Measurements from ENCODE around the gene ABCE1. TPM values are rescaled to one million over a fixed set of nuclear protein-coding genes. Genes with fewer than 3 reads are reported as not detected.
"Not testable (repeated sequence)": the region's sequence is repeated elsewhere in the genome, so short reads cannot be mapped to it uniquely, and the experiment has no call there.

ABCE1 gene
- polyA plus RNA-seq, 2 of the 4 experiments (the other 2 are of a cell fraction), result 113 to 120 TPM

DNA sequence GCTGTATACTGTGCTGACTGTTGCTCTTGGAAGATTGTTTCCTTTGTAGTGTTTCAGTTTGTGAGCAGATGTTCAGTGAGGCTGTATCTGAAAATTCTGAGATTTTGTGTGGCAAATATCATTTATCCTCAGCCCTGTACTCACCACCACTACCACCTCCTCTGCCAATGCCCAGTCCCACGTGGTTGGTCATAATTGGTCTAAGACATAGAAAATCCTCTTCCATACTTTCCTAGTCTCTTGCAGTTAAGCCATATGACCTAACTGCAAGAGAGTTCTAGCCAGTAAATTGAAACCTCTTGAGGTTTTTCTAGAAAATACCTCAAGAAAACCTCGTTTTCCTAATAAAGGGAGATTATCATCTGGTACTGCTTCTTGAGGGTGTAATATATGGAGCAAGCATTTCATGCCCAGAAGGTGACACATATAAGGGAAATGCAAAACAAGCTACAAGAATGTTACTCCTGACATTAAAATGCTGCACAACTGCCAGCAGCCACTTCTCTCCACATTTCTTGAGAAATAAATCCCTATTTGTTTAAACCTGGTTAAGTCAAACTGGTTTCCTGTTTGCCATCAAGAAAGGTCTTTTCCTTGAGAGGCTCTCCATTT, 32.8 kb downstream of the ABCE1 start:
- no peak for DNase-seq (ENCODE audit: low read depth in 1 of 2, low spot score in 1 of 2)
- POLR2A ChIA-PET, result no interaction called here
- Histone ChIP-seq H3K4me3 (no peak overlapping the region), H3K4me2 (no peak overlapping the region), H3K4me1 (no peaks in the 10 kb centered on the region), H3K9me3 (no peaks in the 10 kb centered on the region), H3K27ac (no peak overlapping the region)
- peak; percentile 34 to 45; a peak in 4 of 6 replicates for ATAC-seq
- CTCF ChIA-PET, result no interaction called here
- no peak for FAIRE-seq
- TF ChIP-seq HEYL (CRISPR knock-in tag; IDR thresholded peaks at IDR 0.05), result no peak
- TF ChIP-seq RNF2 (IDR thresholded peaks at IDR 0.05; ENCODE audit: borderline replicate concordance, low read depth), result no peak
- TF ChIP-seq KDM5A (IDR thresholded peaks at IDR 0.05), result no peak
- TF ChIP-seq BCL3 (IDR thresholded peaks at IDR 0.05), result no peak
- TF ChIP-seq ZC3H11A (IDR thresholded peaks at IDR 0.05), result no peak
- no peak for TF ChIP-seq MAX (IDR thresholded peaks at IDR 0.05)
- 83% methylated on average over 2 of the region's 2 CpGs for WGBS (ENCODE audit: missing lambda C conversion rate)

- ATAC-seq (no peak), DNase-seq (ENCODE audit: low read depth in 1 of 2, low spot score in 1 of 2) (no peak), FAIRE-seq (no peak)
- Histone ChIP-seq H3K4me2 (no peak overlapping the region), H3K27ac (no peak overlapping the region), H3K4me3 (no peak overlapping the region), H3K9me3 (no peaks in the 10 kb centered on the region), H3K4me1 (no peaks in the 10 kb centered on the region)
- ChIA-PET CTCF (no interaction called here), POLR2A (no interaction called here)
- TF ChIP-seq CHD2 (IDR thresholded peaks at IDR 0.05; ENCODE audit: low read length, partially characterized antibody) (no peak), BHLHE40 (IDR thresholded peaks at IDR 0.05; ENCODE audit: low read depth, low read length) (no peak), RAD21 (conservative IDR thresholded peaks at IDR 0.05 in 1 of 2, IDR thresholded peaks at IDR 0.05 in 1 of 2) (no peak), ZNF302 (CRISPR knock-in tag; IDR thresholded peaks at IDR 0.05) (no peak), ZC3H11A (IDR thresholded peaks at IDR 0.05) (no peak), JUN (IDR thresholded peaks at IDR 0.05) (no peak), MAFK (IDR thresholded peaks at IDR 0.05; ENCODE audit: partially characterized antibody) (no peak), POLR2AphosphoS2 (conservative IDR thresholded peaks at IDR 0.05; ENCODE audit: low read length) (no peak), CBX2 (IDR thresholded peaks at IDR 0.05; ENCODE audit: borderline replicate concordance, low read depth) (no peak)
- 96% methylated on average over 12 of the region's 12 CpGs for WGBS (ENCODE audit: missing lambda C conversion rate)
Observed at GRCh38 chr4:145131848-145132247, 33.7 kb downstream of the ABCE1 start.

DNA sequence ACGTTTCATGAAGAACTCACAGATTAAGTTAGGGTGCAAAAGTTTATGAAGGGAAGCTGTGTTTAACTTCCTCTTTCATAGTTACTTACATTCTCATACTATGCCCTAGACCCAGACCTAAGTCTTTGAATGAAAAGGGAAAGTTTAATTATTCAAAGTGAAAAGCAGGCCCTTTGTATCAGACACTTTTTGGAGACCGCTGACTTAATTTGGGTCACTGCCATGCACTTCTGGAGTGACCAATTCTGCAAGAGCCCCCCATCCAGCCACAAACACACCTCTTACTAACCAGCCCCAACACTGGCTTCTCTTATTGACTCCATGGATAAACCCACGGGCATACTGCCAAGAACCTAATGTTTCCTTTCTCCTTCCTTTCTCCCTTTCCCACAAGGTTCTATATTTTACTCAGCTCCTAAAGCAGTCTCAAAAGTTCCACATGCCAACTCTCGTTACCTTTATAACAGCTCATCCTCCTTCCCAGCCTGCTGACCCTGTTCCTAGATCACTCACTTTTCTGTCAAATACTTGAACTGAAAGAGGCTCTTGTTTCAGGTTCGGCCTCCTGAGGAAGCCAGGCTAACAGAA, 34.5 kb downstream of the ABCE1 start:
- H3K4me2 ChIP-seq, result no peak overlapping the region
- 84% methylated on average over 5 of the region's 5 CpGs for WGBS (ENCODE audit: missing lambda C conversion rate)
- ATAC-seq (peak in 1 of 2 experiments; percentile 18; a peak in 3 of 6 replicates), DNase-seq (ENCODE audit: low read depth in 1 of 2, low spot score in 1 of 2) (no peak), FAIRE-seq (no peak)
- H3K4me1 ChIP-seq, result no peaks in the 10 kb centered on the region
- no peak for TF ChIP-seq EP300 (IDR thresholded peaks at IDR 0.05)
- TF ChIP-seq RCOR1 (IDR thresholded peaks at IDR 0.05; ENCODE audit: low read depth, low read length), result no peak
- TF ChIP-seq, protein P1, sequence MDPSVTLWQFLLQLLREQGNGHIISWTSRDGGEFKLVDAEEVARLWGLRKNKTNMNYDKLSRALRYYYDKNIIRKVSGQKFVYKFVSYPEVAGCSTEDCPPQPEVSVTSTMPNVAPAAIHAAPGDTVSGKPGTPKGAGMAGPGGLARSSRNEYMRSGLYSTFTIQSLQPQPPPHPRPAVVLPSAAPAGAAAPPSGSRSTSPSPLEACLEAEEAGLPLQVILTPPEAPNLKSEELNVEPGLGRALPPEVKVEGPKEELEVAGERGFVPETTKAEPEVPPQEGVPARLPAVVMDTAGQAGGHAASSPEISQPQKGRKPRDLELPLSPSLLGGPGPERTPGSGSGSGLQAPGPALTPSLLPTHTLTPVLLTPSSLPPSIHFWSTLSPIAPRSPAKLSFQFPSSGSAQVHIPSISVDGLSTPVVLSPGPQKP (IDR thresholded peaks at IDR 0.05; ENCODE audit: low read depth, low read length), result no peak
- no peak for TF ChIP-seq ZSCAN20 (CRISPR knock-in tag; IDR thresholded peaks at IDR 0.05)
- no peak for TF ChIP-seq JUN (IDR thresholded peaks at IDR 0.05)
- no peak for TF ChIP-seq JUNB (IDR thresholded peaks at IDR 0.05)
- no peak for TF ChIP-seq HOXA7 (CRISPR knock-in tag; IDR thresholded peaks at IDR 0.05)
- TF ChIP-seq EHF (CRISPR knock-in tag; IDR thresholded peaks at IDR 0.05), result no peak
- no peak for TF ChIP-seq FOSL2 (IDR thresholded peaks at IDR 0.05)
- TF ChIP-seq FOSL2 (CRISPR knock-in tag; IDR thresholded peaks at IDR 0.05), result no peak
- no peak for TF ChIP-seq EHMT2 (IDR thresholded peaks at IDR 0.05; ENCODE audit: low read depth)
- no peak for TF ChIP-seq ZFP36 (IDR thresholded peaks at IDR 0.05; ENCODE audit: borderline replicate concordance, partially characterized antibody)
- no peak for TF ChIP-seq POLR2A (IDR thresholded peaks at IDR 0.05; ENCODE audit: low read length)
- TF ChIP-seq FOSB (CRISPR knock-in tag; IDR thresholded peaks at IDR 0.05), result no peak
- ChIA-PET POLR2A (no interaction called here), CTCF (no interaction called here)
- H3K27ac ChIP-seq, result no peak overlapping the region
- H3K4me3 ChIP-seq, result no peak overlapping the region
- no peaks in the 10 kb centered on the region for H3K9me3 ChIP-seq

DNA sequence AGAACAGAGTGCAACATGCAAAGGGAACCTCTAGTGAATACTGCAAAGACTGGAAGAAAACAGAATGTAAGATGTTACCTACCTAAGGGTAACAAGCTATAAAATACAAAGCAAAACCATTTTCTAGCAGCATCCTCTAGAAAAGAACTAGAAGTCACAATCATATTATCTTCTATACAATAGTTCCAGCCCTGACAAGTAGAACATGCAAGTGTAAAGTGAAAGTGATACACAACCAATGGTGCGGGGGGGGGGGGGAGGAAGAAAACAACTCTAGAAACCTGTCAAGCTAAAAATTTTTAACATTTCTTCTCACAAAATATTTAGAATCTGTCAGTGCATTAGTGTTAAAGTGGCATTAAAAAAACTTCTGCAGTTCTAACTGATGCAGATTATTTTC, 38.1 kb downstream of the ABCE1 start:
- H3K27ac ChIP-seq; H3K4me2 ChIP-seq; POLR2A ChIA-PET; CTCF ChIA-PET; H3K9me3 ChIP-seq; FAIRE-seq; H3K4me1 ChIP-seq; ATAC-seq; DNase-seq (ENCODE audit: low read depth in 1 of 2, low spot score in 1 of 2); H3K4me3 ChIP-seq: not testable (repeated sequence)
- WGBS (ENCODE audit: missing lambda C conversion rate), result 50% methylated on average over 1 of the region's 1 CpG

Data from A549 (cell line).